CD4-positive, alpha-beta T cell treated with Interleukin-15 for 4 hours (primary cell): ENCODE measurements around the gene PRM1.

Experiments used
- DNase-seq: peaks from one replicate; pipeline ENCODE4 v3.0.0-alpha.2; 2020; ENCODE audit warnings: low spot score

Gene PRM1, protein sequence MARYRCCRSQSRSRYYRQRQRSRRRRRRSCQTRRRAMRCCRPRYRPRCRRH

GRCh38 chr16:11280616-11281522, at the start of gene PRM1:
PRM1 (minus strand) TSS chr16:11281330; CDS start chr16:11281238, 92 bp downstream.
- no peak for DNase-seq

DNA sequence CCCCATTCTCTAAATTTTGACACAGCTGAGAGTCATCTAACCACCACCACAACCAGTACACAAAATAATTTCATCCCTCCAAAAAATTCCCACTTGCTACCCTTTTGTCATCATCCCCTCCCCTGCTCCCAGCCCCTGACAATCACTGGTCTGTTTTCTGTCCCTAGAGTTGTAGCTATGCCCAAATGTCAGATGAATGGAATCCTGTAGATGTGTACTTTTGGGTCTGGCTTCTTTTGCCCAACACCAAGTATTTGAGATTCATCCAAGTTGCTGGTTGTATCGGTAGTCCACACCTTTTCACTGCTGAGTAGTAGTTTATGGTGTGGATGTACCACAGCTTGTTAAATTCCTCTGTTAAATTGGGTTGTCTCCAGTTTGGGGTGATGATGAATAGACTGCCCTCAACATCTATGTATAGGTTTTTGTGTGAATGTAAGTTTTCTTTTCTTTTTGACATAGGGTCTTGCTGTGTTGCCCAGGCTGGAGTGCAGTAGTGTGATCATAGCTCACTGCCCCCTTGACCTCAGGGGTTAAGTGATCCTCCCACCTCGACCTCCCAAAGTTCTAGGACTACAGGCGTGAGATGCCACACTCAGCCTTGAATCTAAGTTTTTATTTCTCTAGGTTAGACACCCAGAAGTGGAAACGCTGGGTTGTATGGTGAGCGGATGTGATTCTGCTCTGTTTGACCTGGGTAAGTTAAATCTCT, 49.6 kb upstream of the PRM1 start:
- DNase-seq: no peak

- DNase-seq: no peak
Observed at GRCh38 chr16:11329891-11330290, 48.8 kb upstream of the PRM1 start.

- DNase-seq: peak; percentile 26
Observed at GRCh38 chr16:11329071-11329491, 48.0 kb upstream of the PRM1 start.

DNA sequence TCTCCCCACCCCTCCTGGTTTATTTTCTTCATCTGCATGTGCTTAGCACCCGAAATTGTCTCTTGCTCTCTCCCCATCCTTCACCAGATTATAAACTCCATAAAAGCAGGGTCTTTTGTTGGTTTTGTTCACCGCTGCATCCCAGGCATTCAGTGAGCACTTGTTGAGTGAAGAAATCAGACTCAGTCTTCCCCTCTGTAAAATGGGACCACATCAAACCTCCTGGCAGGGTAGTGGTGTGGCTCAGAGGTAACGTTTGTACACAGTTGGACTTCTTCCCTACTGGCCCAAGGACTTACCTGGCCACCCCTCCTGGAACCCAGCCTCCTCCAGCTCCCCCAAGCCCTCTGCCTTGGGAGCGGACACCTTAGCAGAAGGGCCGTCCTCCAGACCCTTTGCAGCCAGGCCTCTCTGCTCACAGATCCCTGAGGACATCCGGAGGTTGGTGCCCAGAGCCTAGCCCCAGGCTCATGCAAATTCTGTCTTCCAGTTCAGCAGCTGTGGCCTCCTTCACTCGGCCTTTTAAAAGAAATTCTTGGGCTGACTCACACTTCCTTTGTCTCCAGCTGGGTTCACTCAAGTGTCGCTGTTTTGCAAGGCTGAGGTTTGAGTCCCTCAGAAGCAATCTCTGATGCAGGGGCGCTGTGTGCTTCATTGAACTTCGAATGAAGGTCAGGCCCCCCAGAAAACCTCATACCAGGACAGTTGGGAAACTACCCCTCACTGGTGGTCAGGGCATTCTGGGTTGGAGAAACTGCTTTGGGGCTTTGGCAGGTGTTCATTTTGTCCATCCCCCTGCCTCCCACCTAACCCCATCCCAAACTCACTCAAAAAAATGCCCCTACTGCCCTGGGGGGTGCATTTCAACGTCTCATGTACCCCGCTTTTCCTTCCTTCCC, 47.3 kb upstream of the PRM1 start:
- peak; percentile 69 for DNase-seq

DNA sequence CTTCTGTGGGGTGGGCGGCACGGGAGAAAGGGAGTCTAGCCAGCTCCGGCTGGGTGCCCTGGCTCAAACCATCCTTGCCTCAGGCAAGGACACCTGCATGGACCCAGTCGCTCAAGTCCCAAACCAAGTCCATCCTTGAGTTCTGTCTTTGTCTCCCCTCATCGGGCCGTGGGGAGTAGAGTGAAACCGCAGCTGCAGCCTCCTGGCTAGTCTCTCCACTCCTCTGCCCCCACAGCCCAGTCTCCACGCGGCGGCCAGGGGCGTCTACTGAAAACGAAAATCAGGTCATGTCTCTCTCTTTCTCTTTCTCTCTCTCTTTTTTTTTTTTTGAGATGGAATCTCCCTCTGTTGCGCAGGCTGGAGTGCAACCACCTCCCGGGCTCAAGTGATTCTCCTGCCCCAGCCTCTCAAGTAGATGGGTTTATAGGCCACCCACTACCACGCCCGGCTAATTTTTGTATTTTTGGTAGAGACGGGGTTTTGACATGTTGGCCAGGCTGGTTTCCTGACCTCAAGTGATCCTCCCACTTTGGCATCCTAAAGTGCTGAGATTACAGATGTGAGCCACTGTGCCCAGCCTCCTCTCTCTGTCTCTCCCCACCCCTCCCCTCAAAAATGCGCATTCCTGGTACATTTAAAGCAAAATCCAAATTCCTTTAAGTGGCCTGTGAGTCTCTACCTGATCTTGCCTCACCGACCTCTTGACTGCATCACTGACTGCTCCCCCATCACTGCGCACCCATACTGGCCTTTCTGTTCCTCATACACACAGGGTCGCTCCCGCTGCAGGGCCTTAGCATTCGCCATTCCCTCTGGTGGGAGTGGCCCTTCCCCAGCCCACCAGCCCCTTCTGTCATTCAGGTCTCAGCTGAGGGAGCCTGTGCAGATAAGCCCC, 46.4 kb upstream of the PRM1 start:
- no peak for DNase-seq

DNA sequence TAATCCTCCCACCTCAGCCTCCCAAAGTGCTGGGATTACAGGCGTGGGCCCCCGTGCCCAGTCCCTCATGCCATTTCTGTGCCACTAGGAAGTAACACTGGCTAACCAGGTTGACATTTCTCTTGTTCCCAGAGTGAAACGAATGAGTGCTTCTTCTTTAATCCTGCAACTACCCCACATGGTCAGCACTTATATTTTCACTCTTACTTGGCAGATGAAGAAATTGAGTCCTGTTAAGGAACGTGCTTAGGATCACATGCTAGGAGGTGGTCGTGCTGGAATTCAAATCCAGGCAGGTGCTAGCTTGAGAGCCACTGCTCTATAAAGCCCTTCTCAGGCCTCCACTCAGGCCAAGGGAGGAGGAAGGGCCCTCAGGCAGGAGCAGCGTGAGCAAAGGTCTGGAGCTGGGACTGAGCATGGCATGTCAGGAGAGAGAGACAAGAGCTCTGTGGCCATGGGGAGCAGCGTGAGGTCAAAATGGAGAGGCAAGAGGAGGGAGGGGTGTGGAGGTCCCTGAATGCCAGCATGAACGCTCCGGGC, 45.7 kb upstream of the PRM1 start:
- no peak for DNase-seq

- no peak for DNase-seq
Observed at GRCh38 chr16:11326084-11326736, 45.1 kb upstream of the PRM1 start.

GRCh38 chr16:11325404-11326083, 44.4 kb upstream of the PRM1 start:
- DNase-seq: no peak

- DNase-seq: no peak
Observed at GRCh38 chr16:11323551-11324336, 42.6 kb upstream of the PRM1 start.

GRCh38 chr16:11322823-11323222, 41.7 kb upstream of the PRM1 start:
- DNase-seq: no peak

- DNase-seq: no peak
Observed at GRCh38 chr16:11321662-11322061, 40.5 kb upstream of the PRM1 start.

DNA sequence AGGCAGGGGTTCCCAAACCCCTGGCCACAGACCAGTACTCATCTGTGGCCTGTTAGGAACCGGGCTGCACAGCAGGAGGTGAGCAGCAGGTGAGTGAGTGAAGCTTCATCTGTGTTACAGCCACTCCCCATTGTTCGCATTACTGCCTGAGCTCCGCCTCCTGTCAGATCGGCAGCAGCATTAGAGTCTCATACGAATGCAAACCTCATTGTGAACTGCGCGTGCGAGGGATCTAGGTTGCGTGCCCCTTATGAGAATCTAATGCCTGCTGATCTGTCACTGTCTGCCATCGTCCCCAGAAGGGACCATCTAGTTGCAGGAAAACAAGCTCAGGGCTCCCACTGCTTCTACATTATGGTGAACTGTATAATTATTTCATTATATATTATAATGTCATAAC, 39.0 kb upstream of the PRM1 start:
- no peak for DNase-seq

DNA sequence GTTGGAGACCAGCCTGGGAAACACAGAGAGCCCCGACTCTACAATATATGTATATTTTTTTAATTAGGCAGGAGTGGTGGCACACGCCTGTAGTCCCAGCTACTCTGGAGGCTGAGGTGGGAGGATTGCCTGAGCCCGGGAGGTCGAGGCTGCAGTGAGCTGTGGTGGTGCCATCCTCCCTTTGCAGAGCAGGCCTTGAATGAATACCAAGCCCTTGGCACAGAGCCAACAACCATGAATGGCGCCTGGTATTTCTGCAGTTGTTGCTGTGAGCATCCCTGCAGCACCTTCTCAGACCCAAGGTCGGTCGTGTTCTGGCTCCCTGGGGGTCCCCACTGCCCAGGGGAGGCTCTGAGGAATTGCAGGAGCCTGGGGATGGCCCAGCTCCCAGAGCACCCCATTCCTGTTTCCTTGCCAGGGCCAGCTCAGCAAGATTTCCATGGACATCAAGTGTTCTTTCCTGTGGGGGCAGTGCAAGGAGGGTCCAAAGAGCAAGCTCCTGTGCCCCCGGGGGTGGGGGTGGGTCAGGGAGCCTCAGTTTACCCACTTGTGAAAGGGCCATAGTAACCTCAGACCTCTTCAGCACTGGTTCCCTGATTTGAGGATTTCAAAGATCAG, 38.5 kb upstream of the PRM1 start:
- no peak for DNase-seq

DNA sequence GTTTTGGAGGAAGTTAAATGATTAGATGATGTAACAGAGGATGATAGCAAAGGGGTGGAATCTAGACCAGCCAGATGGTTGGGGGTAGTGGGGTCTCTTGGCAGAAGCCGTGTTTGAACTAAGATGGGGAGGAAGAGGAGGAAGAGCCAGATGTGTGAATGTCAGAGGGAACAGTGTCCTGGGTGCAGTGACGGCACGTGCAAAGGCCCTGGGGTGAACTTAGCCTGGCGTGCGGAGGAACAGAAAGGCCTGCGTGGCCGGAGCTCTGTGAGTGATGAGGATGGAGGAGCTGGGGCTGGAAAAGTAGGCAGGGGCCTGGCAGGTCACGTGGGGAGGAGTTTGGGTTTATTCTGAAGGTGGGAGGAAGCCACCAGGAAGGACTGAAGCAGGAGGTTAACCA, 37.7 kb upstream of the PRM1 start:
- no peak for DNase-seq

GRCh38 chr16:11316331-11317015, 35.3 kb upstream of the PRM1 start:
- no peak for DNase-seq

DNA sequence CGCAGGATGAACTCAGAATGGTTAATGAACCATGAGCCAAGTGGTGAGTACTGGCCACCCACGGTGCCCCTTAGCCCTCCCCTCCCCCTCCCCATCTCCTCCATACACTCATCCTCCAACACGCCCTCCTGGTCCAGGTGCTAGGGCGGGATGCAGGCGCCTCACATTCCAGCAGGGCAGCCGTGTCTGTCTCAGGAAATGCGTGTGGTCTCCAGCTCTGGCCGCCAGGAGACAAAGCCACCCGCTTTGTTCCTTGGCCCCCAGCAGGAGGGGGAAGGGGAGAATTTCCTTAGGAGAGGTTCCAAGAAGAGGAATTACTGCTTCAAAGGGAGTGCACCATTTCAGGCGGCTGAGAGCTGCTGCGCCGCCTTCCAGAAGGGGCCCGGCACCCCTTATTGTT, 34.4 kb upstream of the PRM1 start:
- no peak for DNase-seq
